NCI-H187 (cell line): ENCODE data around the gene OPN1MW2.
"Not testable (repeated sequence)": the region's sequence is repeated elsewhere in the genome, so short reads cannot be mapped to it uniquely, and the experiment has no call there.

Experiments
- DNase-seq, 2 experiments: peaks; one replicate each; lab custom pipeline; 2025; lab: John Stamatoyannopoulos, UW

The OPN1MW2 gene

GRCh38 chrX:154269245-154269644 lies 49.7 kb downstream of the OPN1MW2 start:
- DNase-seq, result not testable (repeated sequence)
